Measurements from ENCODE around the gene SDS. TPM values are rescaled to one million over a fixed set of nuclear protein-coding genes. Genes with fewer than 3 reads are reported as not detected.

Gene SDS
- total RNA-seq, 2 experiments from 2014 or later = not detected

DNA sequence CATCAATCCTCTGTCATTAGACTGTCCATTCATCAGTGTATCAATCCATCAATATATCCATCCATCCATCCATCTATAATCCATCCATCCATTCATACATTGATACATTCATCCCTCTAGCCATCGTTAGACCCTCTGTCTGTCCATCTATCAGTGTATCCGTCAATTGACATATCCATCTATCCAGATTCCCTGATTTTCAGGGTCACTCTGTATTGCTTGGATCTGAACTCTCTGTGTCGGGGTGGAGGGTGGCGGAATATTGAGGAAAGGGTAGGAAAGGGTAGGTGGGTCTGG is 35.6 kb upstream of the SDS start:
- no peaks in the 10 kb centered on the region for H3K79me2 ChIP-seq (ENCODE audit: insufficient read depth, low read depth, low read length)
- H3K27ac ChIP-seq (ENCODE audit: low read depth, low read length, poor library complexity, severe bottlenecking) = no peak overlapping the region
- ChIA-PET POLR2A (no interaction called here), CTCF (ENCODE audit: unreplicated experiment) (interaction anchor here (0.6 kb wide), 1 partner anchor 104 kb away, joined by 9 read pairs; no protein-coding TSS in a partner anchor)
- H4K20me1 ChIP-seq (ENCODE audit: insufficient read depth, low read length) = no peaks in the 10 kb centered on the region
- H3K9me3 ChIP-seq (ENCODE audit: low read length) = no peaks in the 10 kb centered on the region
- H3K36me3 ChIP-seq (ENCODE audit: insufficient read depth, low read length) = no peaks in the 10 kb centered on the region
- H3K4me3 ChIP-seq (ENCODE audit: low read depth, low read length, poor library complexity, severe bottlenecking) = no peak overlapping the region
- H3K4me2 ChIP-seq (ENCODE audit: low read length) = no peak overlapping the region
- no TSS peak for BruUV-seq (replicated peaks)
- no peaks in the 10 kb centered on the region for H3K4me1 ChIP-seq (ENCODE audit: insufficient read depth, low read length, poor library complexity, severe bottlenecking)
- no peak overlapping the region for H2AFZ ChIP-seq (ENCODE audit: low read length)
- no peaks in the 10 kb centered on the region for H3K9me2 ChIP-seq (ENCODE audit: insufficient read depth, low read length)
- intact Hi-C loops (cut with micrococcal nuclease; ENCODE audit: unreplicated experiment) = loop anchor here (2.0 to 5.0 kb wide), 2 partner anchors 293 to 474 kb away; no protein-coding TSS in a partner anchor
- DNase-seq (ENCODE audit: low spot score) = no peak
- no peak for TF ChIP-seq EZH2phosphoT487 (IDR thresholded peaks at IDR 0.05; ENCODE audit: borderline replicate concordance, low read depth, low read length)
- TF ChIP-seq, protein P1, sequence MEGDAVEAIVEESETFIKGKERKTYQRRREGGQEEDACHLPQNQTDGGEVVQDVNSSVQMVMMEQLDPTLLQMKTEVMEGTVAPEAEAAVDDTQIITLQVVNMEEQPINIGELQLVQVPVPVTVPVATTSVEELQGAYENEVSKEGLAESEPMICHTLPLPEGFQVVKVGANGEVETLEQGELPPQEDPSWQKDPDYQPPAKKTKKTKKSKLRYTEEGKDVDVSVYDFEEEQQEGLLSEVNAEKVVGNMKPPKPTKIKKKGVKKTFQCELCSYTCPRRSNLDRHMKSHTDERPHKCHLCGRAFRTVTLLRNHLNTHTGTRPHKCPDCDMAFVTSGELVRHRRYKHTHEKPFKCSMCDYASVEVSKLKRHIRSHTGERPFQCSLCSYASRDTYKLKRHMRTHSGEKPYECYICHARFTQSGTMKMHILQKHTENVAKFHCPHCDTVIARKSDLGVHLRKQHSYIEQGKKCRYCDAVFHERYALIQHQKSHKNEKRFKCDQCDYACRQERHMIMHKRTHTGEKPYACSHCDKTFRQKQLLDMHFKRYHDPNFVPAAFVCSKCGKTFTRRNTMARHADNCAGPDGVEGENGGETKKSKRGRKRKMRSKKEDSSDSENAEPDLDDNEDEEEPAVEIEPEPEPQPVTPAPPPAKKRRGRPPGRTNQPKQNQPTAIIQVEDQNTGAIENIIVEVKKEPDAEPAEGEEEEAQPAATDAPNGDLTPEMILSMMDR (conservative IDR thresholded peaks at IDR 0.05; ENCODE audit: low read length) = no peak

DNA sequence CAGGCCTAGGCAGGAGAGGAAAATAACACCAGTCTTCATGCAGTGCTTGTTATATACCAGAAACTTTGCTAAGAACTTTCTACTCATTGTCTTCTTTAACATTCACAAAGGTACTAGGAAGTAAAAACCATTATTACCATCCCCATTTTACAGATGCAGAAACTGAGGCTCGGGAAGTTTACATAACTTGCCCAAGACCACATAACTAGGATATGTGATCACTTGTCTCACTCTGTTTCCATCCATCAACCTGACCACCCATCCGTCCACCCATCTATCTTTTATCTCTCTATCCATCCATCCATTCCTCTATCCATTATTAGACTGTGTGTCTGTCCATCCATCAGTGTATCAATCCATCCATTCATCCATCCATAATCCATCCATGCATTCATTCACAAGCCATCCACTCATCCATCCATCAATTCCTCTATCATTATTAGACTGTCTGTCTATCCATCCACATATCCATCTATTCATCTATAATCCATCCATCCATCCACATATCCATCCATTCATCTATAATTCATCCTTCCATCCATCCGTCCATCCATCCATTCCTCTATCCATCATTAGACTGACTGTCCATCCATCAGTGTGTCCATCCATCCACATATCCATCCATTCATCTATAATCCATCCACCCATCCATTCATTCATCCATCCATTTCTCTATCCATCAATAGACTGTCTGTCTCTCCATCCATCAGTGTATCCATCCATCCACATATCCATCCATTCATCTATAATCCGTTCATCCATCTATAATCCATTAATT is 35.0 kb upstream of the SDS start:
- intact Hi-C loops (cut with micrococcal nuclease; ENCODE audit: unreplicated experiment) = loop anchor here (2.0 to 5.0 kb wide), 2 partner anchors 294 to 474 kb away; no protein-coding TSS in a partner anchor
- Histone ChIP-seq H3K9me3 (ENCODE audit: low read length) (no peaks in the 10 kb centered on the region), H2AFZ (ENCODE audit: low read length) (no peak overlapping the region), H3K9me2 (ENCODE audit: insufficient read depth, low read length) (no peaks in the 10 kb centered on the region), H3K36me3 (ENCODE audit: insufficient read depth, low read length) (no peaks in the 10 kb centered on the region), H3K4me1 (ENCODE audit: insufficient read depth, low read length, poor library complexity, severe bottlenecking) (no peaks in the 10 kb centered on the region), H3K4me2 (ENCODE audit: low read length) (no peak overlapping the region), H3K4me3 (ENCODE audit: low read depth, low read length, poor library complexity, severe bottlenecking) (no peak overlapping the region), H4K20me1 (ENCODE audit: insufficient read depth, low read length) (no peaks in the 10 kb centered on the region), H3K27ac (ENCODE audit: low read depth, low read length, poor library complexity, severe bottlenecking) (no peak overlapping the region), H3K79me2 (ENCODE audit: insufficient read depth, low read depth, low read length) (no peaks in the 10 kb centered on the region)
- ChIA-PET CTCF (ENCODE audit: unreplicated experiment) (no interaction called here), POLR2A (no interaction called here)
- no peak for TF ChIP-seq EZH2phosphoT487 (IDR thresholded peaks at IDR 0.05; ENCODE audit: borderline replicate concordance, low read depth, low read length)
- TF ChIP-seq, protein P1 (conservative IDR thresholded peaks at IDR 0.05; ENCODE audit: low read length) = no peak
- no TSS peak for BruUV-seq (replicated peaks)
- no peak for DNase-seq (ENCODE audit: low spot score)

DNA sequence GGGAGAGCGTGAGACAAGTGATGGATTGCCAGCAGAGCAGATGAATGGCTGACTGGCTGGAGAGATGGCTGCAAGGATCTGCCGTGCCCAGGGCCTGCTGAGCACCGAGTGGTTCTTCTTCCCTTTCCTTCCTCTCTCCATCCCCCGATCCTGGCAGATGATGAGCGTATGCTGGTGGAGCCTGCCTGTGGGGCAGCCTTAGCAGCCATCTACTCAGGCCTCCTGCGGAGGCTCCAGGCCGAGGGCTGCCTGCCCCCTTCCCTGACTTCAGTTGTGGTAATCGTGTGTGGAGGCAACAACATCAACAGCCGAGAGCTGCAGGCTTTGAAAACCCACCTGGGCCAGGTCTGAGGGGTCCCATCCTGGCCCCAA is 34.0 kb upstream of the SDS start:
- no peak overlapping the region for H2AFZ ChIP-seq (ENCODE audit: low read length)
- POLR2A ChIA-PET = no interaction called here
- no peaks in the 10 kb centered on the region for H3K79me2 ChIP-seq (ENCODE audit: insufficient read depth, low read depth, low read length)
- no peaks in the 10 kb centered on the region for H3K9me2 ChIP-seq (ENCODE audit: insufficient read depth, low read length)
- H3K36me3 ChIP-seq (ENCODE audit: insufficient read depth, low read length) = no peaks in the 10 kb centered on the region
- no peak for TF ChIP-seq EZH2phosphoT487 (IDR thresholded peaks at IDR 0.05; ENCODE audit: borderline replicate concordance, low read depth, low read length)
- TF ChIP-seq, protein P1 (conservative IDR thresholded peaks at IDR 0.05; ENCODE audit: low read length) = no peak
- CTCF ChIA-PET (ENCODE audit: unreplicated experiment) = no interaction called here
- H3K4me2 ChIP-seq (ENCODE audit: low read length) = no peak overlapping the region
- H3K9me3 ChIP-seq (ENCODE audit: low read length) = no peaks in the 10 kb centered on the region
- no peaks in the 10 kb centered on the region for H3K4me1 ChIP-seq (ENCODE audit: insufficient read depth, low read length, poor library complexity, severe bottlenecking)
- H3K4me3 ChIP-seq (ENCODE audit: low read depth, low read length, poor library complexity, severe bottlenecking) = no peak overlapping the region
- H3K27ac ChIP-seq (ENCODE audit: low read depth, low read length, poor library complexity, severe bottlenecking) = no peak overlapping the region
- no peak for DNase-seq (ENCODE audit: low spot score)
- intact Hi-C loops (cut with micrococcal nuclease; ENCODE audit: unreplicated experiment) = loop anchor here (2.0 to 5.0 kb wide), 2 partner anchors 295 to 475 kb away; no protein-coding TSS in a partner anchor
- no peaks in the 10 kb centered on the region for H4K20me1 ChIP-seq (ENCODE audit: insufficient read depth, low read length)
- no TSS peak for BruUV-seq (replicated peaks)
